ENCODE data around the gene ZNF512B.
"Not testable (repeated sequence)": the region's sequence is repeated elsewhere in the genome, so short reads cannot be mapped to it uniquely, and the experiment has no call there.

The ZNF512B gene

GRCh38 chr20:63969838-63970713 is at the start of gene ZNF512B:
Gene ZNF512B (minus strand): TSS chr20:63969930. CDS start chr20:63967950, 1,980 bp downstream.
- DNase-seq = peak; percentile 76

GRCh38 chr20:64015635-64016034 is 45.9 kb upstream of the ZNF512B start:
- no peak for DNase-seq

DNA sequence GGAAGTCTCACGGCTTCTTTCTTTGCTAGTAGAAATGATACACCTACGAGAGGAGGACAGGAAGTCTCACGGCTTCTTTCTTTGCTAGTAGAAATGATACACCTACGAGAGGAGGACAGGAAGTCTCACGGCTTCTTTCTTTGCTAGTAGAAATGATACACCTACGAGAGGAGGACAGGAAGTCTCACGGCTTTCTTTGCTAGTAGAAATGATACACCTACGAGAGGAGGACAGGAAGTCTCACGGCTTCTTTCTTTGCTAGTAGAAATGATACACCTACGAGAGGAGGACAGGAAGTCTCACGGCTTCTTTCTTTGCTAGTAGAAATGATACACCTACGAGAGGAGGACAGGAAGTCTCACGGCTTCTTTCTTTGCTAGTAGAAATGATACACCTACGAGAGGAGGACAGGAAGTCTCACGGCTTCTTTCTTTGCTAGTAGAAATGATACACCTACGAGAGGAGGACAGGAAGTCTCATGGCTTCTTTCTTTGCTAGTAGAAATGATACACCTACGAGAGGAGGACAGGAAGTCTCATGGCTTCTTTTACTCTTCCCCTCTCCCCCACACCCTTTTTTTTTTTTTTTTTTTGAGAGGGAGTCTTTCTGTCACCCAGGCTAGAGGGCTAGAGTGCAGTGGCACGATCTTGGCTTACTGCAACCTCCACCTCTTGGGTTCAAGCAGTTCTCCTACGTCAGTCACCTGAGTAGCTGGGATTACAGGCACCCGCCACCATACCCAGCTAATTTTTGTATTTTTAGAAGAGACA is 42.8 kb upstream of the ZNF512B start:
- not testable (repeated sequence) for DNase-seq

- DNase-seq = no peak
Observed at GRCh38 chr20:64011366-64011779, 41.6 kb upstream of the ZNF512B start.

DNA sequence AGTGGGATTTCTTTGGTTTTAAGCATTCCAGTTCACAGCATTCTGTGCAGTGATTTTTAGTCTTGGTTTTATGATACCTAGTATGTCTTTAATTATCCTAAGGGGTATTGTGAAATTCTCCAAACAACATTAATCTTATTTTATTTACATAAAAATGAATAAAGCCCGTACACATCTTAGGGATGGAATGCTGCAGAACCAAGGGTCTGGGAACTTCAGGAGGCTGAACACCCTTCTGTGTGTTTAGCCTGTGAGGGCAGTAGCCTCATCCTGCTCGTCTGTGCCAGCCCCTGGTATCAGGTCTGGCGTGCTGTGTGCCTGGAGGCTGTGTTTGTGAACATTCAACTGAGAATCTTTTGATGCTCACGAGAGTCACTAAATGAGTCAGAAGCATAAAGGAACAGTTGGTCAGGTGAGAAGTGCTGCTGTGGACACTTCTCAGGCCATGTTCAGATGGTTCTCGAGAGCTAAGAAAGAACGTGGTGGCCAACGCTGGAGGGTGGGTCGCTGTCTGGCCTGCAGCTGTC is 41.0 kb upstream of the ZNF512B start:
- peak; percentile 46 for DNase-seq

DNA sequence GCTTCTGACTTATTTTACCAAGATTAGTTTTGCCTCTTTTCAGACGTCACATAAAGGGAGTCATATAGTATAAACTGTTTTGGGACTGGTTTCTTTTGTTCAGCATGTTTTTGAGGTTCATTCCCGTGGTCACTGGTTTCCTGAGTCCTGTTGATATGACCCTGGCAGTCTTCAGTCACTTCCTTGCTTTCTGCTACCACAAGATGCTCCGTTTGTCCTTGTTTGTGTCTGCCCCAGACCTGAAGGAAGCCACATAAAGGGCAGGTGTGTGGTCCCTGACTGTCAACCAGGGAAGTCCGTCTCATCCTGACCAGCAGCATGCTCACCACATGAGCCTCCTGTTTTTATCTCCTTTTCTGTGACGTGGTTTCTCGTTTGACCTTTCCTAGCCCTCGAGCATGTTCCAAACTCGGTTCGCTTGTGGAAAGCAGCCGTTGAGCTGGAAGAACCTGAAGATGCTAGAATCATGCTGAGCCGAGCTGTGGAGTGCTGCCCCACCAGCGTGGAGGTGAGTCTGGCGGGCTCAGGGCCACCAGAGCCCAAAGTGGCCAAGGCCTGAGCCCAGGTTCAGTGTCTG is 40.2 kb upstream of the ZNF512B start:
- DNase-seq = peak; percentile 23

GRCh38 chr20:64006902-64007301 is 37.2 kb upstream of the ZNF512B start:
- DNase-seq = no peak

GRCh38 chr20:64006490-64006889 is 36.8 kb upstream of the ZNF512B start:
- no peak for DNase-seq

DNA sequence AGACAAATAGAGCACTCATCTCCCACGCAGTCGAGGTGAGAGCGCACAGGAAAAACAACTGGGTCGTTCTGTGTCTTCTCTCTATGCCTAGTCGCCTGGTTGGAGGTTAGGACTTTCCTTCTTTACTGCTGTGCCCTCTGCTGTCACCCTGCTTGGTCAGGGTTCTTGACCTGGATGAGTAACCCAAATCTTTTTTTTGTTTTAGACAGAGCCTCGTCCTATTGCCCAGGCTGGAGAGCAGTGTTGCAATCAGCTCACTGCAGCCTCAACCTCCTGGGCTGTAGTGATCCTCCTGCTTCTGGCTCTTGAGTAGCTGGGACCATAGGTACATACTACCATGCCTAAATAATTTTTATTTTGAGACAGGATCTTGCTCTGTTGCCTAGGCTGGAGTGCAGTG is 35.7 kb upstream of the ZNF512B start:
- DNase-seq = no peak

GRCh38 chr20:64003960-64004725 is 34.4 kb upstream of the ZNF512B start:
- DNase-seq = no peak

DNA sequence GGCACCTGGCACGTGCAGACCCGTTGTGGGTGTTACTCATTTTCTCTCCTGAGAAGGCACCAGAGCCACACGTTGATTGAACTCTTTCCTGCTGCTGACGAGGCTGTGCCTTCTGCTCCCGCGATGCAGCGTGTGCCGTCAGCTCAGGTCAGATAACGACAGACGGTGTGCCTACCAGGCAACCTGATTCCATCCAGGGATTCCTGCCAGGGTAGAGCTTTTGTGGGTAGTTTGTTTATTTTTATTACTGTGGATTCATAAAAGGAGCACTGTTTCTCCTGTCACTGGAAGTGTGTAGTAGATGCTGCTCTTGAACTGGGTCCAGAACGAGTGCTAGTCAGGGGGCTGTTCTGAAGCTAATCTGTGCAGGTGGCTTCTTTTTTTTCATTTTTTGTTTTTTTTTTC is 31.9 kb upstream of the ZNF512B start:
- no peak for DNase-seq

DNA sequence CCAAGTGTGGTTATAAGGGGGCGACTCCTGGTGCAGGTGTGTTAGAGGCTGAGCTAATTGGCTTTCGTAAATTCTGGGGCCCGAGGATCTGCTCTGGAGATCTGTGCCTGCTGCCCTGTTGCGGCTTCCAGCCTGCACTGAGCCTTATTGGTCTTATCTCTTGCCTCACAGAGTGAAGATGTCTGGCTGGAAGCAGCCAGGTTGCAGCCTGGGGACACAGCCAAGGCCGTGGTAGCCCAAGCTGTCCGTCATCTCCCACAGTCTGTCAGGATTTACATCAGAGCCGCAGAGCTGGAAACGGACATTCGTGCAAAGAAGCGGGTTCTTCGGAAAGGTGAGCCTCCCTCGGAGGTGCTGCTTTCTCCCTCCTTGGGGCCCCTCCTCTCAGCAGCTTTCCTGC is 31.2 kb upstream of the ZNF512B start:
- no peak for DNase-seq

DNA sequence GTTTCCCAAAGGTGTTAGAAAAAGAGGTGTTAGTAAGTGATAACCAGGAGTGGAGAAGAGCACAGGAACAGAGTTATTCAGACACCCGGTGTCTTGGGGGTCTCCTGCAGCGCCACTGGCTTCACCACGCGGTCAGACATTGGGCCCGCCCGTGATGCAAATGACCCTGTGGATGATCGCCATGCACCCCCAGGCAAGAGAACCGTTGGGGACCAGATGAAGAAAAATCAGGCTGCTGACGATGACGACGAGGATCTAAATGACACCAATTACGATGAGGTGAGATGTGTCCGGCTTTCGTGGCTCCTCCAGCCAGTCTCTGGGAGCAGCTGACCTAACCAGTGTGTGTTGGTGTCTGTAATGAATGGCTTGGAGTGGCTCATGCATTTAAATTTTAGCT is 13.2 kb upstream of the ZNF512B start:
- no peak for DNase-seq

- peak; percentile 97 for DNase-seq
Observed at GRCh38 chr20:63980806-63981728, 11.3 kb upstream of the ZNF512B start, which contains the start of gene PRPF6. Gene PRPF6 (plus strand): TSS chr20:63981132. CDS start chr20:63981246, 114 bp downstream.

- peak; percentile 60 for DNase-seq
Observed at GRCh38 chr20:63980317-63980805, 10.6 kb upstream of the ZNF512B start.

DNA sequence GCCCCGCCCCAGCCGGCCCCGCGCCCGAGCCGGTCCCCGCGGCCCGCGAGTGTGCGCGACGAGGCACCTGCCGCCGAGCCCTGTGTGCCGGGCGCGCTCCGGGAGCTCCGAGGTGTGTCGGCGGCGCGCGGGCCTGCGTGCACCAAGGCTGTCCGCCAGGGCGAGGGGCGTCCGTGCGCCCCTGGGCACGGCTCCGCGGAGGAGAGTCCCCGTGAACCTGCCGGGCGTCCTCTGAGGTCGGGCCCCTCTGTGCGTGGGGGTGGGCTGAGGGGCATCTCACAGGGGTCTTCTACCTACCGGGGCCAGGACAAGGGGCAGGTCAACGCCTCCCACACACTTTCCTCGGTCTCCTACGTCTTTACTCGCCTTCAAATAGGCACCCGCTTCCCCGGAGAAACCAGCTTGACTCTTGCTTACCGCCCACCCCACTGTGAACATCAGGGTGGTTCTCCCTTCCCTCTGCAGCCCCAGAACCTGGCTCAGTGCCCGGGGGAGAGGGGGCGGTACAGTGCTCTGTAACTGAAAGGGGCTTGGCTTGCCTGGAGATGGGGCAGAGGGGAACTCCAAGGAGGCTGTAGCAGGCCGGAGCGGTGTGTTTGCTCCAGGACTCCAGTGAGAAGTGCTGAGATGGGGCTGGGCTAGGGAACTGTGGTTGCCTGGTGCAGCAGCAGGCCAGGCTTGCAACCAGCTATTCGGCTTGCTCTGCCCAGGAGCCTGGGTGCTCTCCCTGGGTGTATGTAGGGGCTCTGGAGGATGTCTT is 10.0 kb upstream of the ZNF512B start, which contains the start of gene SAMD10:
TSS of gene SAMD10 (minus strand) at position 86 of the 760 bp plus-strand sequence. CDS start 175 bp downstream, outside the sequence.
- peak; percentile 78 for DNase-seq

GRCh38 chr20:63979229-63979556 is 9.5 kb upstream of the ZNF512B start:
- no peak for DNase-seq

- peak; percentile 84 for DNase-seq
Observed at GRCh38 chr20:63978319-63979228, 8.8 kb upstream of the ZNF512B start.

GRCh38 chr20:63977739-63978276 is 8.1 kb upstream of the ZNF512B start:
- DNase-seq = peak; percentile 89
